H1 (cell line): ENCODE data around the gene PGBD5. TPM values are rescaled to one million over a fixed set of nuclear protein-coding genes. Genes with fewer than 3 reads are reported as not detected.

Experiments used
- CTCF ChIA-PET: fragments of 300-600 bp; sonication (Branson Sonifier 250); formaldehyde crosslinking; loops from one replicate; lab custom pipeline; 2021; ENCODE audit not compliant: partially characterized antibody; lab: Charles Lee
- POLR2A ChIA-PET: fragments of 300-600 bp; sonication (Branson Sonifier 250); formaldehyde crosslinking; loops from one replicate; lab custom pipeline; 2021; ENCODE audit warnings: inconsistent platforms; ENCODE audit not compliant: partially characterized antibody; lab: Charles Lee
- DNase-seq, 2 experiments: peaks; one replicate each; pipeline versions ENCODE4 v3.0.0 to v3.0.0-alpha.2; 2010 to 2022; ENCODE audit warnings: low spot score in 2 of 2, low read depth in 1 of 2, mixed read lengths in 1 of 2
- FAIRE-seq: peaks from 2 replicates; lab custom pipeline; 2011; peaks lifted over from hg19 to GRCh38; lab: Jason Lieb, UNC
- H2AFZ ChIP-seq: 2 replicates; pipeline ENCODE4 v1.8.1; 2012; ENCODE audit warnings: low read length, inconsistent platforms
- H2AK5ac ChIP-seq: 2 replicates; pipeline ENCODE4 v1.6.1; 2013; ENCODE audit warnings: low read depth, low read length
- H2BK120ac ChIP-seq: replicated peaks from 2 replicates; pipeline ENCODE3; 2013; ENCODE audit warnings: low read depth, low read length, inconsistent platforms
- H2BK12ac ChIP-seq: 2 replicates; pipeline ENCODE4 v1.6.1; 2013; ENCODE audit warnings: low read depth, low read length
- H2BK15ac ChIP-seq: 2 replicates; pipeline ENCODE4 v1.6.1; 2013; ENCODE audit warnings: low read length
- H2BK20ac ChIP-seq: 2 replicates; pipeline ENCODE4 v1.6.1; 2013; ENCODE audit warnings: low read length
- H2BK5ac ChIP-seq: 2 replicates; pipeline ENCODE4 v1.6.1; 2013; ENCODE audit warnings: low read depth, low read length
- H3K14ac ChIP-seq: 2 replicates; pipeline ENCODE4 v1.6.1; 2013; ENCODE audit warnings: inconsistent platforms; ENCODE audit not compliant: insufficient read length
- H3K18ac ChIP-seq: 2 replicates; pipeline ENCODE4 v1.6.1; 2013; ENCODE audit warnings: low read length; ENCODE audit errors: extremely low read depth
- H3K23ac ChIP-seq: 2 replicates; pipeline ENCODE4 v1.6.1; 2013; ENCODE audit warnings: inconsistent platforms; ENCODE audit not compliant: insufficient read length
- H3K23me2 ChIP-seq: 2 replicates; pipeline ENCODE4 v1.6.1; 2013; ENCODE audit warnings: low read depth, low read length
- H3K27ac ChIP-seq: 2 replicates; pipeline ENCODE4 v1.6.1; 2011; ENCODE audit warnings: low read depth, low read length, inconsistent platforms
- H3K27me3 ChIP-seq, 4 experiments: replicated peaks in 1 of 4; 1 replicate in 1 of 4; 2 replicates in 3 of 4; pipeline versions ENCODE4 v1.6.1 to v1.8.1; 2011 to 2013; ENCODE audit warnings: low read length in 3 of 4, mild to moderate bottlenecking in 3 of 4, inconsistent platforms in 2 of 4, mixed read lengths in 2 of 4, moderate library complexity in 1 of 4; ENCODE audit not compliant: control insufficient read depth in 3 of 4, insufficient read depth in 3 of 4; ENCODE audit errors: extremely low read depth in 1 of 4
- H3K36me3 ChIP-seq, 4 experiments: 2 replicates each; pipeline versions ENCODE4 v1.6.1 to v1.8.1; 2011 to 2013; ENCODE audit warnings: mild to moderate bottlenecking in 4 of 4, low read length in 3 of 4, moderate library complexity in 2 of 4, control low read depth in 1 of 4, inconsistent platforms in 1 of 4; ENCODE audit not compliant: insufficient read depth in 4 of 4, control insufficient read depth in 2 of 4
- H3K4ac ChIP-seq: replicated peaks from 2 replicates; pipeline ENCODE3; 2013; ENCODE audit warnings: low read length, low read depth, mixed read lengths, inconsistent platforms; ENCODE audit not compliant: insufficient read length
- H3K4me1 ChIP-seq, 4 experiments: replicated peaks in 1 of 4; 1 replicate in 1 of 4; 2 replicates in 3 of 4; pipeline versions ENCODE4 v1.6.1 to v1.8.1; 2011 to 2013; ENCODE audit warnings: low read length in 3 of 4, inconsistent platforms in 2 of 4, mixed read lengths in 1 of 4; ENCODE audit not compliant: insufficient read depth in 4 of 4, control insufficient read depth in 3 of 4
- H3K4me2 ChIP-seq, 2 experiments: 2 replicates each; pipeline versions ENCODE4 v1.6.1 to v1.8.1; 2011 to 2013; ENCODE audit warnings: low read depth in 2 of 2, low read length in 2 of 2, control low read depth in 1 of 2, inconsistent platforms in 1 of 2, mild to moderate bottlenecking in 1 of 2; ENCODE audit not compliant: insufficient read depth in 1 of 2
- H3K4me3 ChIP-seq, 4 experiments: fragments of 200-600, 300-600 bp in 1 of 4; sonication (generic), shearing (Covaris generic), sonication (Bioruptor Twin) in 1 of 4; 2 replicates each; pipeline versions ENCODE4 v1.5.1 to v1.8.1; 2011 to 2016; ENCODE audit warnings: low read length in 4 of 4, low read depth in 3 of 4, control low read depth in 2 of 4, inconsistent platforms in 2 of 4, mild to moderate bottlenecking in 2 of 4, mixed read lengths in 1 of 4, moderate library complexity in 1 of 4; ENCODE audit not compliant: insufficient read depth in 2 of 4; ENCODE audit errors: extremely low read depth in 1 of 4
- H3K56ac ChIP-seq: replicated peaks from 2 replicates; pipeline ENCODE3; 2013; ENCODE audit warnings: low read depth, mild to moderate bottlenecking, mixed read lengths, low read length, inconsistent platforms; ENCODE audit not compliant: insufficient read length
- H3K79me1 ChIP-seq: 2 replicates; pipeline ENCODE4 v1.6.1; 2013; ENCODE audit warnings: low read depth, low read length, control low read depth
- H3K79me2 ChIP-seq, 2 experiments: 2 replicates each; pipeline versions ENCODE4 v1.6.1 to v1.8.1; 2012 to 2013; ENCODE audit warnings: low read length in 2 of 2, mild to moderate bottlenecking in 2 of 2, inconsistent platforms in 1 of 2; ENCODE audit not compliant: insufficient read depth in 2 of 2, control insufficient read depth in 1 of 2
- H3K9ac ChIP-seq, 4 experiments: replicated peaks in 1 of 4; 1 replicate in 1 of 4; 2 replicates in 3 of 4; pipeline versions ENCODE4 v1.6.1 to v1.8.1; 2011 to 2013; ENCODE audit warnings: low read depth in 3 of 4, low read length in 3 of 4, control low read depth in 2 of 4, mild to moderate bottlenecking in 2 of 4, moderate library complexity in 2 of 4, inconsistent platforms in 1 of 4; ENCODE audit errors: extremely low read depth in 1 of 4
- H3K9me3 ChIP-seq, 2 experiments: 2 replicates each; pipeline versions ENCODE4 v1.6.1 to v1.8.1; 2012 to 2013; ENCODE audit warnings: mild to moderate bottlenecking in 2 of 2, moderate library complexity in 2 of 2, control low read depth in 1 of 2, inconsistent platforms in 1 of 2, low read depth in 1 of 2, low read length in 1 of 2, mixed read lengths in 1 of 2; ENCODE audit not compliant: insufficient read depth in 2 of 2
- H4K20me1 ChIP-seq, 2 experiments: replicated peaks in 1 of 2; 2 replicates each; pipeline versions ENCODE3 to v1.8.1; 2011 to 2013; ENCODE audit warnings: inconsistent platforms in 2 of 2, low read length in 2 of 2, mild to moderate bottlenecking in 1 of 2; ENCODE audit not compliant: insufficient read depth in 2 of 2, control insufficient read depth in 1 of 2
- H4K5ac ChIP-seq: 2 replicates; pipeline ENCODE4 v1.6.1; 2013; ENCODE audit warnings: low read length, low read depth, mixed read lengths, inconsistent platforms; ENCODE audit not compliant: insufficient read length
- H4K8ac ChIP-seq: 2 replicates; pipeline ENCODE4 v1.8.0; 2013; ENCODE audit warnings: mild to moderate bottlenecking, moderate library complexity, low read length, inconsistent platforms; ENCODE audit not compliant: insufficient read depth; ENCODE audit errors: extremely low read depth
- H4K91ac ChIP-seq: replicated peaks from 2 replicates; pipeline ENCODE3; 2013; ENCODE audit warnings: low read length, mixed read lengths, inconsistent platforms; ENCODE audit not compliant: insufficient read length
- GTF2F1 ChIP-seq: IDR thresholded peaks from 2 replicates; pipeline ENCODE4 v1.6.1; 2012; ENCODE audit warnings: low read depth, low read length, improper control_type of control experiment, borderline replicate concordance
- RAD21 ChIP-seq, 2 experiments: IDR thresholded peaks in 1 of 2; conservative IDR thresholded peaks in 1 of 2; 2 replicates each; pipeline ENCODE4 v1.6.1; 2011; ENCODE audit warnings: low read depth in 2 of 2, low read length in 2 of 2, improper control_type of control experiment in 1 of 2, inconsistent platforms in 1 of 2, mild to moderate bottlenecking in 1 of 2, moderate library complexity in 1 of 2
- RFX5 ChIP-seq: IDR thresholded peaks from 2 replicates; pipeline ENCODE4 v1.6.1; 2011; ENCODE audit warnings: low read depth, low read length, improper control_type of control experiment, borderline replicate concordance
- SIN3A ChIP-seq, 2 experiments: IDR thresholded peaks in 1 of 2; conservative IDR thresholded peaks in 1 of 2; 2 replicates each; pipeline ENCODE4 v1.6.1; 2011 to 2012; ENCODE audit warnings: low read length in 2 of 2, improper control_type of control experiment in 1 of 2, low read depth in 1 of 2, mild to moderate bottlenecking in 1 of 2
- USF2 ChIP-seq: IDR thresholded peaks from 2 replicates; pipeline ENCODE4 v1.6.1; 2011; ENCODE audit warnings: low read length, improper control_type of control experiment
- WGBS, 2 experiments: shearing (Covaris generic) in 1 of 2; methylation state at CpG; one replicate each; pipeline versions ENCODE4 v1.1.6 to v1.1.7; 2013 to 2015; ENCODE audit warnings: low lambda C conversion rate in 2 of 2, mixed read lengths in 2 of 2, inconsistent platforms in 1 of 2, low coverage in 1 of 2, missing lambda C conversion rate in 1 of 2; ENCODE audit not compliant: insufficient replicate concordance in 2 of 2, insufficient coverage in 1 of 2, insufficient read length in 1 of 2; ENCODE audit errors: extremely low coverage in 1 of 2, missing lambda C conversion rate in 1 of 2; 5-methylcytosine and 5-hydroxymethylcytosine counted together
- polyA plus RNA-seq, 7 experiments: library from polyadenylated mRNA; depleted of rRNA in 3 of 7; stranded (reverse) in 5 of 7; unstranded in 2 of 7; fragments of >200 nt in 5 of 7; fragments of 200-250 nt in 2 of 7; gene quantifications; 1 replicate in 5 of 7; 2 replicates in 1 of 7; 4 replicates in 1 of 7; pipeline versions ENCODE4 v1.2.1 to v1.2.3, GENCODE V29; 2011 to 2013; ENCODE audit warnings: missing spikeins in 2 of 7, mixed read lengths in 2 of 7
- total RNA-seq: library from RNA; stranded (reverse); fragmentation: NEBNext Ultra II Directional; extraction: Animal tissue kit (Norgen Biotek cat#: 25700); gene quantifications from 2 replicates; pipeline ENCODE4 v1.2.1, GENCODE V29; 2021

The PGBD5 gene
- total and polyA plus RNA-seq, 2 of the 8 experiments (the other 6 are each of a cell fraction or from before 2014, with no cell fraction given), result 16.3 to 18.4 TPM

GRCh38 chr1:230295367-230295766, 130.8 kb downstream of the PGBD5 start:
- CTCF ChIA-PET, result interaction anchor here (1.1 kb wide), 1 partner anchor 16 kb away, joined by 3 read pairs; no protein-coding TSS in a partner anchor
- no peaks in the 10 kb centered on the region for H3K79me2 ChIP-seq
- no peaks in the 10 kb centered on the region for H3K79me1 ChIP-seq
- no peak overlapping the region for H3K23ac ChIP-seq
- H3K9ac ChIP-seq, result no peak overlapping the region
- H2BK5ac ChIP-seq, result no peak overlapping the region
- no peak overlapping the region for H4K91ac ChIP-seq
- H3K23me2 ChIP-seq, result peaks cover 7% of the 10 kb centered on the region; the same call in 1 of the 2 replicates
- H3K27ac ChIP-seq, result no peak overlapping the region
- H4K8ac ChIP-seq, result no peak overlapping the region
- no peak overlapping the region for H2AFZ ChIP-seq
- H3K56ac ChIP-seq, result no peak overlapping the region
- no peak overlapping the region for H3K18ac ChIP-seq
- H2BK120ac ChIP-seq, result no peak overlapping the region
- no peak overlapping the region for H2BK12ac ChIP-seq
- H3K4ac ChIP-seq, result no peak overlapping the region
- TF ChIP-seq GTF2F1, result no peak
- no peak for TF ChIP-seq SIN3A (conservative IDR thresholded peaks at IDR 0.05 in 1 of 2, IDR thresholded peaks at IDR 0.05 in 1 of 2; ENCODE audit: low read depth in 1 of 2, low read length in 2 of 2)
- no peak for TF ChIP-seq RFX5
- TF ChIP-seq RAD21 (IDR thresholded peaks at IDR 0.05 in 1 of 2, conservative IDR thresholded peaks at IDR 0.05 in 1 of 2; ENCODE audit: low read depth in 2 of 2, low read length in 2 of 2), result no peak
- TF ChIP-seq USF2, result no peak
- POLR2A ChIA-PET, result no interaction called here
- no peak overlapping the region for H2BK15ac ChIP-seq
- H4K20me1 ChIP-seq, result no peaks in the 10 kb centered on the region
- no peak for DNase-seq
- no peak overlapping the region for H2AK5ac ChIP-seq
- H3K36me3 ChIP-seq, result no peaks in the 10 kb centered on the region
- H3K4me1 ChIP-seq, result peaks cover 0 to 10% (median 6%) of the 10 kb centered on the region in 4 experiments; a peak in 6 of 7 replicates
- H4K5ac ChIP-seq, result no peak overlapping the region
- H2BK20ac ChIP-seq, result no peak overlapping the region
- no peak for FAIRE-seq
- WGBS, 2 experiments, result 88% methylated on average over 3 of the region's 3 CpGs; no CpG with 5 or more reads in 1 of the 2 experiments
- H3K27me3 ChIP-seq, result peaks cover 0 to 6% (median 2%) of the 10 kb centered on the region in 4 experiments; a peak in 4 of 7 replicates
- no peak overlapping the region for H3K4me3 ChIP-seq
- no peaks in the 10 kb centered on the region for H3K9me3 ChIP-seq
- H3K4me2 ChIP-seq, result no peak overlapping the region
- H3K14ac ChIP-seq, result no peak overlapping the region
